ENCODE measurements around the gene GRIN3B.
A peak's percentile ranks its signal among the peaks of the same experiment; 100 is the strongest.

GRIN3B gene

GRCh38 chr19:1011831-1012333 is 11.7 kb downstream of the GRIN3B start (continued):
- no peak for TF ChIP-seq ZNF354C (tag by site-specific recombination; IDR thresholded peaks at IDR 0.05; ENCODE audit: borderline replicate concordance, low read depth)
- peak; percentile 17; the same call in 1 of the 2 replicates for TF ChIP-seq SP2 (tag by site-specific recombination; IDR thresholded peaks at IDR 0.05)
- TF ChIP-seq KLF17 (tag by site-specific recombination; IDR thresholded peaks at IDR 0.05), result no peak
- TF ChIP-seq ZSCAN23 (tag by site-specific recombination; IDR thresholded peaks at IDR 0.05), result no peak
- TF ChIP-seq ZNF2 (tag by site-specific recombination; IDR thresholded peaks at IDR 0.05), result no peak
- no peak for TF ChIP-seq BCL11B (tag by site-specific recombination; IDR thresholded peaks at IDR 0.05; ENCODE audit: low read depth)
- TF ChIP-seq ZBTB49 (tag by site-specific recombination; IDR thresholded peaks at IDR 0.05; ENCODE audit: low read depth), result no peak
- TF ChIP-seq ZNF488 (tag by site-specific recombination; IDR thresholded peaks at IDR 0.05), result no peak

- Histone ChIP-seq H3K36me3 (ENCODE audit: control insufficient read depth in 2 of 2, insufficient read depth in 1 of 2, low read length in 2 of 2) (peaks cover 0 to 66% of the 10 kb centered on the region in 2 experiments; a peak in 1 of 3 replicates), H3K4me3 (ENCODE audit: low read depth, low read length) (no peak overlapping the region), H3K9me3 (ENCODE audit: control insufficient read depth, insufficient read depth, low read depth, low read length) (no peaks in the 10 kb centered on the region), H3K27ac (ENCODE audit: extremely low read depth, low read depth, low read length) (no peak overlapping the region), H3K4me1 (ENCODE audit: control insufficient read depth, insufficient read depth, low read length) (peaks cover 3% of the 10 kb centered on the region)
- no peak for TF ChIP-seq EGR2 (tag by site-specific recombination; IDR thresholded peaks at IDR 0.05; ENCODE audit: low read depth)
- 0 out of 2 replicates have a peak, but pooled peaks have one; percentile 67 for TF ChIP-seq HIC1 (tag by site-specific recombination; IDR thresholded peaks at IDR 0.05)
- peak; percentile 27; the same call in 1 of the 2 replicates for TF ChIP-seq ZNF600 (tag by site-specific recombination; IDR thresholded peaks at IDR 0.05)
- peak; percentile 53; the same call in 1 of the 2 replicates for TF ChIP-seq ZNF10 (tag by site-specific recombination; IDR thresholded peaks at IDR 0.05)
- POLR2A ChIA-PET, result interaction anchor here (0.8 kb wide), 1 partner anchor 9 kb away, joined by 3 read pairs; the partner anchor contains the start of gene RNU6-2
- CTCF ChIA-PET, result interaction anchor here (0.6 to 0.7 kb wide), 2 partner anchors 8 to 28 kb away, joined by 3 read pairs; partner anchors contain the start of gene WDR18
Measured at GRCh38 chr19:1012334-1012733, 12.1 kb downstream of the GRIN3B start.

GRCh38 chr19:1013218-1013617 is 13.0 kb downstream of the GRIN3B start:
- CTCF ChIA-PET, result interaction anchor here (1.1 to 1.5 kb wide), 2 partner anchors 13 to 17 kb away, joined by 3 read pairs; partner anchors contain the start of gene GRIN3B
- H3K9me3 ChIP-seq (ENCODE audit: control insufficient read depth, insufficient read depth, low read depth, low read length), result no peaks in the 10 kb centered on the region
- H3K27ac ChIP-seq (ENCODE audit: extremely low read depth, low read depth, low read length), result no peak overlapping the region
- peaks cover 7% of the 10 kb centered on the region for H3K4me1 ChIP-seq (ENCODE audit: control insufficient read depth, insufficient read depth, low read length)
- TF ChIP-seq MZF1 (tag by site-specific recombination; IDR thresholded peaks at IDR 0.05; ENCODE audit: borderline replicate concordance), result no peak
- TF ChIP-seq RBAK (tag by site-specific recombination; IDR thresholded peaks at IDR 0.05), result no peak
- 0 out of 2 replicates have a peak, but pooled peaks have one; percentile 1 for TF ChIP-seq ZBTB10 (tag by site-specific recombination; IDR thresholded peaks at IDR 0.05)
- POLR2A ChIA-PET, result interaction anchor here (0.6 to 1.3 kb wide), 3 partner anchors 9 to 51 kb away, joined by 3 to 4 read pairs (median 3); no protein-coding TSS in a partner anchor
- no peak overlapping the region for H3K4me3 ChIP-seq (ENCODE audit: low read depth, low read length)
- H3K36me3 ChIP-seq (ENCODE audit: control insufficient read depth in 2 of 2, insufficient read depth in 1 of 2, low read length in 2 of 2), result peaks cover 0 to 71% of the 10 kb centered on the region in 2 experiments; a peak in 1 of 3 replicates
